Suprapubic skin (tissue), 4 donors: ENCODE data around the gene GRPEL1.

Source experiments
- CTCF ChIP-seq, 2 donors: fragments of 200-600 bp in 1 of 2; fragments of 450-650 bp in 1 of 2; sonication (generic) in 1 of 2; IDR thresholded peaks; one replicate each; pipeline ENCODE4 v1.5.1; 2016 to 2019; ENCODE audit warnings: antibody characterized with exemption in 2 of 2, mild to moderate bottlenecking in 1 of 2, moderate library complexity in 1 of 2
- EP300 ChIP-seq: sonication (generic); formaldehyde crosslinking; IDR thresholded peaks from one replicate; pipeline ENCODE4 v1.6.1; 2017; ENCODE audit warnings: antibody characterized with exemption
- POLR2A ChIP-seq, 2 donors: fragments of 450-650 bp; IDR thresholded peaks; one replicate each; pipeline ENCODE4 v1.6.1; 2017; ENCODE audit warnings: antibody characterized with exemption in 2 of 2, mild to moderate bottlenecking in 2 of 2, moderate library complexity in 2 of 2
- POLR2AphosphoS5 ChIP-seq, 3 donors: sonication (generic); formaldehyde crosslinking; IDR thresholded peaks; one replicate each; pipeline ENCODE4 v1.6.1; 2017; ENCODE audit warnings: antibody characterized with exemption in 3 of 3

GRCh38 chr4:7077371-7077770 is 9.5 kb upstream of the GRPEL1 start:
- TF ChIP-seq CTCF (IDR thresholded peaks at IDR 0.05) (no peak), POLR2A (IDR thresholded peaks at IDR 0.05) (no peak), POLR2AphosphoS5 (IDR thresholded peaks at IDR 0.05) (no peak), EP300 (no peak)
